HG03175 (cell line): ENCODE results near the gene ING3.

Experiments
- ATAC-seq: cut with Tn5 transposase; IDR thresholded peaks from one replicate; pipeline ENCODE4 v1.9.1; 2021; ENCODE audit warnings: mild to moderate bottlenecking, moderate library complexity; ENCODE audit not compliant: unreplicated experiment

Gene ING3

DNA sequence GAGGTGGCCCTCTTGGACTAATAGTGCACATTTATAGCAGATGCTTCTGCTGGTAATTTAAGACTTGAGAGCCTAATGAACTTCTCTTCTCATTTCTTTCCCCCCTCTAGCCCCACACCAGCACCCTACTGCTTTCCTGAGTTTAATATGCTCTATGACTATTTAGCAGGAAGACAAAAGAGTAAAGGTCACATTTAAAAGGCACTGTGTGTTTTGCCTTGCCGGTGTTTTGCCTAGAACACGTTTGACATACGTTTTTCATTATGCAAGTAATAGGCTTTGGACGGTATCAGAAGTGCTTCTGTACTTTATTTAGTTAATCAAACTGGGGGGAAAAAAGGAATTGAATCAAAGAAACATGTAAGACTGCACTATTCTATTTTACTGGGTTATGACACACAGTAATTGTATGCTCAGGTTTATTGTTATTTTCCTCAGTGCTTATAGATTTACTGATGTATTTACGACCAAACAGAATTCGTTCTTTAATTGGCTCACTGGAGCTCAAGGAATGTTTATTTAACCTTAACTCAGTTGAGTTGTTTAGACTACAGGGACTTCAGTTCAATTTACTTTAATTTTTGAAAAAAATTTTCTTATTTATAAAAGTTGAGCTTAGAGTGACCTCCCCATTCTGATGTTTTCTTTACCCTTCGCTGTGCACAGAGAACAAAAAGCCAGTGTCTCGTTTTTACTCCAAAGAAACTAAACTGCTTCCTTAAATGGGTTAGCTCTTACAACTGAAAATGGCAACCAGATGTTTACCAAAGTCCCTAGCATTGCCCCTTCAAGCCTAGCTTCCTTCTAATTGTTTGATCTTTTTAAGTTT lies 73.3 kb downstream of the ING3 start:
- no peak for ATAC-seq

DNA sequence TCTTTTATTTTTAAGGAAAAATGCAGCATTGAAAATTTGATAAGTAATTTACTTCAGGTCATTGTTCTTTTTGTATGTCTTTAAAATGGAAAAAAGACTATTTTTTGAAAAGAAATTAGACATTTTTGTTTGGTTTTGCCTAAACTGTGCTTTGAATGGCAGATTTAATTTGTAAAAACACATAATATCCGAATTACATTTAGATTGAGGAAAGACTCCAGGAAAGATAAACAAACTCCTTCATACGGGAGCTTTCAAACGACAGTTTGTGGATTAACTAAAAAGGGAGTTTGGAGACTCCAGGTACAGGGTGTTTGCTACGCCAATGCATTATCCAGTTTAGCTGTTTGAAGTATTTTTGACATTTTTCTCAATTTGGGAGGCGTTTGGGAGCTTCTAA lies 74.0 kb downstream of the ING3 start:
- ATAC-seq = no peak

DNA sequence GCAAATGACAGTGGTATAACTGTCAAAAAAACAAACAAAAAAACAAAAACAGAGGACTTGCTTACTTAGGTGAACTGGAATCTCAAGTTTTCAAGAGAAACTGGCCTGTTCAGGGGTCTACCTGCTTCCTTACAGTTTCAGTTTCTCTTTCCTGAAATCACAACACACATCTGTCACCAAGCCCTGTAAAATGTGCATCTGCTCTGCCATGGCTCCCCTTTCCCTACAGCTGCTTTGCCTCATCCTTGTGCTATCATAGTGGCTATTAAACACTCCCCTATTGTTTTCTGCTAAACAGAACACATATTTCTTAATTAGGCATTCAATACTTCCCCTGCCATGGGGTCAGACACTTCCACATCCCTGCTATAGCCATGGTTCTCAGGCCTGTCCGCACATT lies 75.6 kb downstream of the ING3 start:
- no peak for ATAC-seq

GRCh38 chr7:121026577-121027111 lies 76.1 kb downstream of the ING3 start:
- no peak for ATAC-seq
